ENCODE data around the gene RABGAP1L.

Gene RABGAP1L

DNA sequence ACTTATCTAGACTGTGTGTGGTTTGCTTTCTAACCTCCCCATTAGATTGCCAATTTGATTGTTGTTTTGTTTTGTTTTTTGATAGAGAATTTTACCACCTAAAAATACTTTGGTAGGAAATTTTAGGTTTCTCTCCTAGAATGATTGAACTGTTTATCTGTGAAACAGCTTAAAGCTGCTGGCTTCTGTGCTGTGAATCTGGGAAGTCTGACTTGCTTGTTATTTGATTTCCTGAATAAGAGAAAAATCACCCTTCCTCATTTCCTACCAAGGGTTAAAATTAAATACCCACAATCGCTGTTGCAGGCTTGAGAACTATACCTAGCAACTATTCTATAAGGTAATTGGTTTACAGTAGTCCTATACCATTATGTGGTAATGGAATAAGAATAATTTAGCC is 641.6 kb downstream of the RABGAP1L start:
- Histone ChIP-seq H4K20me1 (ENCODE audit: insufficient read depth, low read length) (peaks cover 11% of the 10 kb centered on the region), H3K27ac (ENCODE audit: low read length) (no peak overlapping the region), H3K4me1 (ENCODE audit: low read length) (peaks cover 32% of the 10 kb centered on the region), H3K27me3 (ENCODE audit: low read depth, low read length) (no peaks in the 10 kb centered on the region), H3K9me3 (ENCODE audit: insufficient read depth, low read length) (no peaks in the 10 kb centered on the region), H3K36me3 (replicated peaks; ENCODE audit: low read depth, low read length) (no peaks in the 10 kb centered on the region), H3K9ac (ENCODE audit: low read length) (no peak overlapping the region; the same call in 1 of the 2 replicates), H3K4me3 (ENCODE audit: low read length) (peak overlapping the region; percentile 72), H2AFZ (ENCODE audit: low read depth, low read length) (no peak overlapping the region), H3K4me2 (ENCODE audit: low read length) (peak overlapping the region; percentile 81), H3K79me2 (ENCODE audit: low read length) (no peaks in the 10 kb centered on the region)
- TF ChIP-seq, protein P1, sequence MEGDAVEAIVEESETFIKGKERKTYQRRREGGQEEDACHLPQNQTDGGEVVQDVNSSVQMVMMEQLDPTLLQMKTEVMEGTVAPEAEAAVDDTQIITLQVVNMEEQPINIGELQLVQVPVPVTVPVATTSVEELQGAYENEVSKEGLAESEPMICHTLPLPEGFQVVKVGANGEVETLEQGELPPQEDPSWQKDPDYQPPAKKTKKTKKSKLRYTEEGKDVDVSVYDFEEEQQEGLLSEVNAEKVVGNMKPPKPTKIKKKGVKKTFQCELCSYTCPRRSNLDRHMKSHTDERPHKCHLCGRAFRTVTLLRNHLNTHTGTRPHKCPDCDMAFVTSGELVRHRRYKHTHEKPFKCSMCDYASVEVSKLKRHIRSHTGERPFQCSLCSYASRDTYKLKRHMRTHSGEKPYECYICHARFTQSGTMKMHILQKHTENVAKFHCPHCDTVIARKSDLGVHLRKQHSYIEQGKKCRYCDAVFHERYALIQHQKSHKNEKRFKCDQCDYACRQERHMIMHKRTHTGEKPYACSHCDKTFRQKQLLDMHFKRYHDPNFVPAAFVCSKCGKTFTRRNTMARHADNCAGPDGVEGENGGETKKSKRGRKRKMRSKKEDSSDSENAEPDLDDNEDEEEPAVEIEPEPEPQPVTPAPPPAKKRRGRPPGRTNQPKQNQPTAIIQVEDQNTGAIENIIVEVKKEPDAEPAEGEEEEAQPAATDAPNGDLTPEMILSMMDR (IDR thresholded peaks at IDR 0.05; ENCODE audit: low read depth, low read length) = no peak
- no peak for TF ChIP-seq EZH2phosphoT487 (IDR thresholded peaks at IDR 0.05; ENCODE audit: low read depth)

DNA sequence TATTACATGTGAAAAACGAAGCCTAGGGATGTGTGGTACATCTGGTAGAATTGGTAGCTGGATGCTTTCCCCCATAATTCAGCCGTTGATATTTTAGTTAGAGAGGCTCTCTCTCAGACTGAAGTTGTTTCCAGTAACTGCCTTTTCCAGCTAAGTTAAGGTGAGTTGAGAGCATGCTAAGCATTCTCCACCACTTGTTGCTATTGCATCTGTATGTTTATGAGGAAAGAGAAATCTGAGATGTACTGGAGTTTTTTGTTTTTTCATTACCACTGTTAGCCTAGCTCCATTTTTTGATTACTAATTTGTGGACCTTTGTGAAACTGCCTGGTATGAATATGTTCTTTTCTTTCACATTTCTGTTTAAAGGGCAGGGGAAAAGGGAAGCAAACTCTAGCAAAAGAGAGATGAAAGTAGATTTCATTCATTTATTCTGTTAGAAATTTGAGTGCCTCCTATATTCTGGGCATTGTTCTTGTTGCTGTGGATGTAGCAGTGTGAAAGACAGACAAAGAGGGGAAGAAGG is 650.5 kb downstream of the RABGAP1L start:
- no peak overlapping the region for H3K9ac ChIP-seq (ENCODE audit: low read length)
- H3K79me2 ChIP-seq (ENCODE audit: low read length) = no peaks in the 10 kb centered on the region
- TF ChIP-seq, protein P1 (IDR thresholded peaks at IDR 0.05; ENCODE audit: low read depth, low read length) = no peak
- TF ChIP-seq EZH2phosphoT487 (IDR thresholded peaks at IDR 0.05; ENCODE audit: low read depth) = no peak
- peaks cover 27% of the 10 kb centered on the region for H3K4me1 ChIP-seq (ENCODE audit: low read length)
- H3K27ac ChIP-seq (ENCODE audit: low read length) = peak overlapping the region; percentile 16; the same call in 1 of the 2 replicates
- no peaks in the 10 kb centered on the region for H3K9me3 ChIP-seq (ENCODE audit: insufficient read depth, low read length)
- 0 out of 2 replicates have a peak, but pooled peaks cover 5% of the 10 kb centered on the region for H4K20me1 ChIP-seq (ENCODE audit: insufficient read depth, low read length)
- no peak overlapping the region for H3K4me3 ChIP-seq (ENCODE audit: low read length)
- H3K4me2 ChIP-seq (ENCODE audit: low read length) = peak overlapping the region; percentile 54
- peaks cover 3% of the 10 kb centered on the region for H3K36me3 ChIP-seq (replicated peaks; ENCODE audit: low read depth, low read length)
- no peaks in the 10 kb centered on the region for H3K27me3 ChIP-seq (ENCODE audit: low read depth, low read length)
- no peak overlapping the region for H2AFZ ChIP-seq (ENCODE audit: low read depth, low read length)

DNA sequence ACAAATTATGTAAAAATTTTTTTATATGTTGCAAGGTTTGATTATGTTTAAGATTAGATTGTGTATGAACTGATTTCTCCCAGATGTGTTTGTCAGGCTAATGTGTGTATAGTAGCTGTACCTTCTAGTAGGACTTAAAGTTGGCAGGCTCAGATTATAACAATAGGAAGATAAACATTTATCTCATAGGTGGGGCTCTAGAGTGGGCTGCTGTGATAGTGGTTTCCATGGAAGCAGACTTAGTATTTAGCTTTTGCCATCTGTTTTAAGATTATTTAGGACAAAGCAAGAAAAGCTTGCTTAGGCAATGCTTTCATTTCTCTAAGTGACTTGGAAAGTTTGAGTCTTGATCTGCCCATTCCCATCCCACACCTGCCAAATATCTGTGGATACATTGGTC is 652.7 kb downstream of the RABGAP1L start:
- TF ChIP-seq EZH2phosphoT487 (IDR thresholded peaks at IDR 0.05; ENCODE audit: low read depth) = no peak
- TF ChIP-seq, protein P1 (IDR thresholded peaks at IDR 0.05; ENCODE audit: low read depth, low read length) = no peak
- Histone ChIP-seq H3K27ac (ENCODE audit: low read length) (no peak overlapping the region), H2AFZ (ENCODE audit: low read depth, low read length) (no peak overlapping the region)

DNA sequence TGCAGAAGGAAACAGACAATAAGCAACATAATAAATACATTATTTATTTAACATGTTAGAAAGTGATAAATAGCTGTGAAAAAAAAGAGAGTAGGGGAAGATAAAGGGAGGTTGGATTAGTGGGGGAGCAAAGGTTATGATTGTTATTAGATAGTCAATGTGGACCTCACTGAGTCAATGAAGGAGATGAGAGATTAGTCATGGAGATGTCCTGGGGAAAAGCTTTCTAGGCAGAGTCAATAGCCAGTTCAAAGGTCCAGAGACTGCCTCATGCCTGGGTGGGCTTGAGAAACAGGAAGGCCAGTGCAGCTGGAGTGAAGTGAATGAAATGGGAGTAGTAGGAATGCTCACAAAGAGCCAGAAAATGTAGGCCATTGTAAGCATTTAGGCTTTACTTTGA is 653.3 kb downstream of the RABGAP1L start:
- no peaks in the 10 kb centered on the region for H3K27me3 ChIP-seq (ENCODE audit: low read depth, low read length)
- no peaks in the 10 kb centered on the region for H3K79me2 ChIP-seq (ENCODE audit: low read length)
- peaks cover 56% of the 10 kb centered on the region for H3K4me1 ChIP-seq (ENCODE audit: low read length)
- H3K36me3 ChIP-seq (replicated peaks; ENCODE audit: low read depth, low read length) = peaks cover 3% of the 10 kb centered on the region
- H3K4me3 ChIP-seq (ENCODE audit: low read length) = no peak overlapping the region
- peaks cover 7% of the 10 kb centered on the region; the same call in 1 of the 2 replicates for H4K20me1 ChIP-seq (ENCODE audit: insufficient read depth, low read length)
- H3K27ac ChIP-seq (ENCODE audit: low read length) = no peak overlapping the region
- TF ChIP-seq, protein P1 (IDR thresholded peaks at IDR 0.05; ENCODE audit: low read depth, low read length) = no peak
- no peak for TF ChIP-seq EZH2phosphoT487 (IDR thresholded peaks at IDR 0.05; ENCODE audit: low read depth)
- no peak overlapping the region for H3K9ac ChIP-seq (ENCODE audit: low read length)
- no peak overlapping the region for H2AFZ ChIP-seq (ENCODE audit: low read depth, low read length)
- no peak overlapping the region for H3K4me2 ChIP-seq (ENCODE audit: low read length)
- no peaks in the 10 kb centered on the region for H3K9me3 ChIP-seq (ENCODE audit: insufficient read depth, low read length)

More for the DNA sequence above, 652.7 kb downstream of the RABGAP1L start:
- Histone ChIP-seq H3K79me2 (ENCODE audit: low read length) (no peaks in the 10 kb centered on the region), H3K27me3 (ENCODE audit: low read depth, low read length) (no peaks in the 10 kb centered on the region), H3K9ac (ENCODE audit: low read length) (no peak overlapping the region), H3K4me1 (ENCODE audit: low read length) (peaks cover 49% of the 10 kb centered on the region), H3K4me2 (ENCODE audit: low read length) (no peak overlapping the region), H3K4me3 (ENCODE audit: low read length) (no peak overlapping the region), H3K9me3 (ENCODE audit: insufficient read depth, low read length) (no peaks in the 10 kb centered on the region), H3K36me3 (replicated peaks; ENCODE audit: low read depth, low read length) (peaks cover 3% of the 10 kb centered on the region), H4K20me1 (ENCODE audit: insufficient read depth, low read length) (peaks cover 7% of the 10 kb centered on the region; the same call in 1 of the 2 replicates)
